BLaER1 treated with 17β-estradiol and CSF1 and Interleukin-3, amounts not matched to agents 10 nM and 100 nM (cell line): ENCODE measurements around the gene TTYH1.

ENCODE experiments used
- H3K27ac ChIP-seq, 11 experiments: shearing (Covaris generic); formaldehyde crosslinking; 2 replicates each; pipeline ENCODE4 v1.8.1; 2022
- H3K27me3 ChIP-seq, 11 experiments: shearing (Covaris generic); formaldehyde crosslinking; 2 replicates each; pipeline ENCODE4 v1.8.1; 2022
- H3K36me3 ChIP-seq, 11 experiments: shearing (Covaris generic); formaldehyde crosslinking; 2 replicates each; pipeline ENCODE4 v1.8.1; 2022
- H3K4me1 ChIP-seq, 10 experiments: shearing (Covaris generic); formaldehyde crosslinking; 2 replicates each; pipeline ENCODE4 v1.8.1; 2022
- H3K4me2 ChIP-seq, 11 experiments: shearing (Covaris generic); formaldehyde crosslinking; 2 replicates each; pipeline ENCODE4 v1.8.1; 2022
- H3K4me3 ChIP-seq, 10 experiments: shearing (Covaris generic); formaldehyde crosslinking; 2 replicates each; pipeline ENCODE4 v1.8.1; 2022
- H3K9ac ChIP-seq, 11 experiments: shearing (Covaris generic); formaldehyde crosslinking; 2 replicates each; pipeline ENCODE4 v1.8.1; 2022
- H3K9me3 ChIP-seq, 11 experiments: shearing (Covaris generic); formaldehyde crosslinking; replicated peaks in 1 of 11; 2 replicates each; pipeline ENCODE4 v1.8.1; 2022
- H4K20me1 ChIP-seq, 11 experiments: shearing (Covaris generic); formaldehyde crosslinking; 2 replicates each; pipeline ENCODE4 v1.8.1; 2022
- Cebpa-rat ChIP-seq, 11 experiments: shearing (Covaris generic); IDR thresholded peaks; 2 replicates each; pipeline ENCODE4 v1.8.1; 2022

Gene TTYH1

DNA sequence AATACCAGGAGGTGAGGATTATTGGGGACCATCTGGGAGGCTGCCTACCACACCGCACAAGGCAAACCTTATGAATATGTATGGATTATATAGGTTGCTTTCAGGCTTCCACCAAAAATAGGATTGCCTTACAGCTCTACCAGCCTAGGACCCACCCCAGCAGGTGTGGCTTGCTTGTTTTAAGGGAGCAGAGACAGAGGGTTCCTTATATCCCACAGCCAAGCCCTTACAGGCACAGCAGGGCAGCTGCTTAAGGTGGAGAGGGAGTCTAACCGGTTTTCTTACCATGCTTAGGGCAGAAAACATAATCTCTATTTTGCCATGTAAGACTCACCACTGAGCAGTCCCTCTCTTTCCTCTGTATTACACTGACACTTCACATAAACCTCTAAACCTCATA, 16.1 kb upstream of the TTYH1 start:
- no peak overlapping the region for H3K27ac ChIP-seq
- no peak overlapping the region for H3K4me2 ChIP-seq
- H3K4me1 ChIP-seq = peaks cover under 1 to 23% (median 7%) of the 10 kb centered on the region in 10 experiments; a peak in 15 of 20 replicates
- H3K4me3 ChIP-seq = no peak overlapping the region
- H3K27me3 ChIP-seq = no peaks in the 10 kb centered on the region
- no peaks in the 10 kb centered on the region for H4K20me1 ChIP-seq
- no peak overlapping the region for H3K9ac ChIP-seq
- peaks cover 0 to 24% (median 6%) of the 10 kb centered on the region in 11 experiments; a peak in 10 of 22 replicates for H3K9me3 ChIP-seq
- H3K36me3 ChIP-seq = no peaks in the 10 kb centered on the region
- TF ChIP-seq Cebpa-rat (IDR thresholded peaks at IDR 0.05) = no peak

DNA sequence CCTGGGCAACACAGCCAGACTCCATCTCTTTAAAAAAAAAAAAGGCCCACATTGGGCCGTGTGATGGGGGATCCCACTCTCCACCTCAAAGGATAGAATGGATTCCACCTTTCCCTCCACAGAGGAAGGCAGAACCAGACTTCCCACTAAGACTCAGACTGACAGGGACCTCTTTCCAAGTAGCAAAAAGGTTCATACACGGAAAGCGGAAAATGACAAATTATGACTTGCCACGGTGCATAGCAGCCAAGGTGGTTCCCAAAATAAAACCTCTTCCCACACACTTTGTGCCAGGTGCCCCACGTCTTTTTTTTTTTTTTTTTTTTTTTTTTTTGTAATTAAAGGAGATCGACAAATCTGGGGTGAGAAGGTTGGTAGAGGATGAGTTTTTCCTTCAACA, 14.4 kb upstream of the TTYH1 start:
- H3K9me3 ChIP-seq = peaks cover 0 to 18% (median 6%) of the 10 kb centered on the region in 11 experiments; a peak in 9 of 22 replicates
- H3K4me2 ChIP-seq = no peak overlapping the region
- no peak overlapping the region for H3K9ac ChIP-seq
- H3K36me3 ChIP-seq = no peaks in the 10 kb centered on the region
- H3K4me3 ChIP-seq = no peak overlapping the region
- no peak overlapping the region for H3K27ac ChIP-seq
- peaks cover 0 to 14% (median 3%) of the 10 kb centered on the region in 10 experiments; a peak in 8 of 20 replicates for H3K4me1 ChIP-seq
- H3K27me3 ChIP-seq = no peaks in the 10 kb centered on the region
- TF ChIP-seq Cebpa-rat (IDR thresholded peaks at IDR 0.05) = no peak
- no peaks in the 10 kb centered on the region for H4K20me1 ChIP-seq

DNA sequence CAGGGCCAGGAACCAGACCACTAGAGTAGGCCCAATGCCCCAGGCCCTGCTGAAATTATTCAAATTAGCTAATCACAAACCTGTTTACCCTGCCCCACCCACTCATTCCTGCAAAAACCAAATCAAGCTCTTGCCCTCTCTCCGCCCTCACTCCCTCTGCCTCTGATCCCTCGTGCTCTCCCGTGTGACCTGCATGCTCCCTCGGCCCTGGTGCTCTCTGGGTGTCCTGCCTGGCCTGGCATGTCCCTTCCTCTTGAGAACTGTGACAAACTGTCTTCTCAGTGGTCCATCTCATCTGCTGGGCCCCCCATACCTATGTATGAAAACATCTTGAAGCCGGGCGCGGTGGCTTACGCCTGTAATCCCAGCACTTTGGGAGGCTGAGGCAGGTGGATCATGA, 12.2 kb upstream of the TTYH1 start:
- Histone ChIP-seq H4K20me1 (no peaks in the 10 kb centered on the region), H3K4me2 (no peak overlapping the region), H3K36me3 (no peaks in the 10 kb centered on the region), H3K4me1 (no peaks in the 10 kb centered on the region), H3K4me3 (no peak overlapping the region), H3K9me3 (peaks cover 15 to 27% (median 21%) of the 10 kb centered on the region in 11 experiments), H3K27me3 (no peaks in the 10 kb centered on the region), H3K9ac (no peak overlapping the region), H3K27ac (no peak overlapping the region)
- no peak for TF ChIP-seq Cebpa-rat (IDR thresholded peaks at IDR 0.05)

DNA sequence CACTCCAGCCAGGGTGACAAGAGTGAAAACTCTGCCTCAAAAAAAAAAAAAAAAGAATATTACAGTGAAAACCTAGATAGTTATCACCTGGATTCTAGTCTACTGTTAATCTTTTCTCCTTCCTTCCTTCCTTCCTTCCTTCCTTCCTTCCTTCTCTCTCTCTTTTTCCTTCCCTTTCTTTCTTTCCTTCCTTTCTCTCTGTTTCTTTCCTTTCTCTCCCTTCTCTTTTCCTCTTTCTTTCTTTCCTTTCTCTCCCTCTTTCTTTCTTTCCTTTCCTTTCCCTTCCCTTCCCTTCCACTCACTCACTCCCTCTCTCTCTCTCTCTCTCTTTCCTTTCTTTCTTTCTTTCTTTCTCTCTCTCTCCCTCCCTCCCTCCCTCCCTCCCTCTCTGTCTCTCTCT, 9.6 kb upstream of the TTYH1 start:
- Histone ChIP-seq H3K9ac (no peak overlapping the region), H3K4me1 (no peaks in the 10 kb centered on the region), H3K27me3 (no peaks in the 10 kb centered on the region), H3K36me3 (no peaks in the 10 kb centered on the region), H3K9me3 (peaks cover 15 to 30% (median 24%) of the 10 kb centered on the region in 11 experiments), H3K27ac (no peak overlapping the region), H4K20me1 (no peaks in the 10 kb centered on the region), H3K4me3 (no peak overlapping the region), H3K4me2 (no peak overlapping the region)
- no peak for TF ChIP-seq Cebpa-rat (IDR thresholded peaks at IDR 0.05)

DNA sequence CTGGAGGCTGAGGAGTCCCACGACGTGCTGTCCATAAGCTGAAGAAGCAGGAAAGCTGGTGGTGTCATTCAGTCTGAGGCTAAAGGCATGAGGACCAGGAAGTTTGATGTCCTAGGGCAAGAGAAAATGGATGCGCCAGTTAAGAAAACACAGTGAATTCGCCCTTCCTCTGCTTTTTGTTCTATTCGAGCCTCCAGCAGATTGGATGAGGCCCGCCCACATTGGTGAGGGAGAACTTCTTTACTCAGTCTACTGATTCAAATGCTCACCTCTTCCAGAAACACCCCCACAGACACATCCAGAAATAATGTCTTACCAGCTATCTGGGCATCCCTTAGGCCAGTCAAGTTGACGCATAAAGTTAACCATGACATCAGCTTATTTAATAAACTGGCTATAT, 7.5 kb upstream of the TTYH1 start:
- Histone ChIP-seq H4K20me1 (no peaks in the 10 kb centered on the region), H3K4me2 (no peak overlapping the region), H3K4me3 (no peak overlapping the region), H3K27me3 (no peaks in the 10 kb centered on the region), H3K9ac (no peak overlapping the region), H3K36me3 (no peaks in the 10 kb centered on the region), H3K9me3 (peaks cover 15 to 30% (median 24%) of the 10 kb centered on the region in 11 experiments), H3K27ac (no peak overlapping the region), H3K4me1 (no peaks in the 10 kb centered on the region)
- TF ChIP-seq Cebpa-rat (IDR thresholded peaks at IDR 0.05) = no peak

DNA sequence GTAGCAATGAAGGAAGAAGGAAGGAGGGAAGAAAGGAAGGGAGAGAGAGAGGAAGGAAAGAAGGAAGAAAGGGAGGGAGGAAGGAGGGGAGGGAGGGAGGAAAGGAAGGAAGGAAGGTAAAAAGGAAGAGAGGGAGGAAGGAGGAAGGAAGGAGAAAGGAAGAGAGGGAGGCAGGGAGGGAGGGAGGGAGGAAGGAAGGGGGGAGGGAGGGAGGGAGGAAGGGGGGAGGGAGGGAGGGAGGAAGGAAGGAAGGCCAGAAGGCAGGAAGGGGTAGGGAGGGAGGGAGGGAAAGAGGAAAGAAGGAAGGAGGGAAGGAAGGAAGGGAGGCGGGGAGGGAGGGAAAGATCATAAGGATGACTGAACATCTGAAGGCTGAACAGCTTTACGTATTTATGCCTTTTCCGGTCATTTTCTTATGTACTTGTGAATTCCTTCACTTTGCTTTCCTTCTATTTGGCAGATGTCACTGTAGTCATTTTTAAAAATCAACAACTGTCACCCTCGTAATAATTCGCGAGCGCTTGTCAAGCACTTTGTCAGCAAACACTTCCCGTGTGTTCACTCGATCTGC, 6.7 kb upstream of the TTYH1 start:
- H3K4me1 ChIP-seq = no peaks in the 10 kb centered on the region
- no peak overlapping the region for H3K27ac ChIP-seq
- no peaks in the 10 kb centered on the region for H4K20me1 ChIP-seq
- no peak for TF ChIP-seq Cebpa-rat (IDR thresholded peaks at IDR 0.05)
- H3K27me3 ChIP-seq = no peaks in the 10 kb centered on the region
- no peak overlapping the region for H3K4me2 ChIP-seq
- H3K4me3 ChIP-seq = no peak overlapping the region
- no peak overlapping the region for H3K9ac ChIP-seq
- peaks cover 15 to 30% (median 24%) of the 10 kb centered on the region in 11 experiments for H3K9me3 ChIP-seq
- no peaks in the 10 kb centered on the region for H3K36me3 ChIP-seq

DNA sequence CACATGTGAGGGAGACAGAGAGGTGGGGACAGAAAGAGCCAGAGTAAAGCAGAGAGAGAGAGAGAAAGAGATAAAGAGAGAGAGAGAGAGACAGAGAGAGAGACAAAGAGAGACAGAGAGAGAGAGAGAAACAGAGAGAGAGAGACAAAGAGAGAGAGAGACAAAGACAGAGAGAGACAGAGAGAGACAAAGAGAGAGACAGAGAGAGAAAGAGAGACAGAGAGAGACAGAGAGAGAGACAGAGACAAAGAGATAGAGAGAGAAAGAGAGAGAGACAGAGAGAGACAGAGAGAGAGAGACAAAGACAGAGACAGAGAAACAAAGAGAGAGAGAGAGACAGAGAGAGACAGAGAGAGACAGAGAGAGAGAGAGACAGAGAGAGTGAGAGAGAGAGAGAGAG, 4.2 kb upstream of the TTYH1 start:
- TF ChIP-seq Cebpa-rat (IDR thresholded peaks at IDR 0.05) = no peak
- no peak overlapping the region for H3K4me3 ChIP-seq
- H3K4me1 ChIP-seq = peaks cover 7 to 16% (median 15%) of the 10 kb centered on the region in 10 experiments; a peak in 19 of 20 replicates
- peaks cover 6 to 19% (median 16%) of the 10 kb centered on the region in 11 experiments for H3K27me3 ChIP-seq
- no peak overlapping the region for H3K27ac ChIP-seq
- H3K4me2 ChIP-seq = no peak overlapping the region
- no peaks in the 10 kb centered on the region for H3K36me3 ChIP-seq
- no peaks in the 10 kb centered on the region for H4K20me1 ChIP-seq
- H3K9ac ChIP-seq = no peak overlapping the region
- peaks cover 15 to 30% (median 24%) of the 10 kb centered on the region in 11 experiments for H3K9me3 ChIP-seq

DNA sequence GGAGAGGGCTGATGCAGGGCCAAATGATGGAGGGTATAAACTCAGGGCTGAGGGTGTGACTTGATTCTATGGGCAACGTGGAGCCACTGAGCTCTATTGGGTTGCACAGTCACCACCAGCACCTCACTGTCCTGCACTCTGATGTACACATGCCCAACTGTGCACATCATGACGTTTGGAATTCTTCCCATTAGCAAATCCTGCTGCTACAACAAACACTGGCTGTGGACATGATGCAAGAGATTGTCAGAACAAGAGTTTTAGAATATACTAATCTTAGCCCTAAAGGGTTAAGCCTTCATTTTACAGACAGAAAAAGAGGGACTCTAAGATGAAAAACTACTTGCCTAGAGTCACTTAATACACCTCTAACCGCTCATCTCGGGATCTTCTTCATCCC, 2.4 kb upstream of the TTYH1 start:
- Histone ChIP-seq H3K9me3 (peaks cover 7 to 13% (median 11%) of the 10 kb centered on the region in 11 experiments), H3K27me3 (peaks cover 11 to 27% (median 21%) of the 10 kb centered on the region in 11 experiments), H3K9ac (no peak overlapping the region), H4K20me1 (no peaks in the 10 kb centered on the region), H3K27ac (no peak overlapping the region), H3K4me3 (no peak overlapping the region), H3K36me3 (no peaks in the 10 kb centered on the region), H3K4me1 (peaks cover 20 to 34% (median 33%) of the 10 kb centered on the region in 10 experiments), H3K4me2 (no peak overlapping the region)
- no peak for TF ChIP-seq Cebpa-rat (IDR thresholded peaks at IDR 0.05)

DNA sequence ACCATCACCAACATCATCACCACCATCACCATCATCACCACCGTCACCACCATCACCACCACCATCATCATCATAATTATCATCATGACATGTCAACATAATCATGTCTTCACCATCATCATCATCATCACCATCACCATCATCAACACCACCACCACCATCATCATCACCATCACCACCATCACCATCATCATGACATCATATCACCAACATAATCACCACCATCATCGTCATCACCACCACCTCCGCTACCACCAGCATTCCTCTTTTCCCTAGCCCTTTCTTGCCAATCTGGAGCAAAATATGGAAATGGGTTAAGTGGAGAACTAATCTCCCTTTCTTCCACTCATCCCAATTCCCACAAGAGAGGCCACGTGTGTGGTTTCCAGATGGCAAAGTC, 1.1 kb upstream of the TTYH1 start:
- H3K27ac ChIP-seq = no peak overlapping the region

More for the DNA sequence above, 1.1 kb upstream of the TTYH1 start:
- Histone ChIP-seq H3K36me3 (no peaks in the 10 kb centered on the region), H3K4me3 (no peak overlapping the region), H3K9me3 (peaks cover 0 to 4% (median 2%) of the 10 kb centered on the region in 11 experiments; a peak in 15 of 22 replicates), H3K4me1 (peaks cover 32 to 47% (median 45%) of the 10 kb centered on the region in 10 experiments), H3K9ac (no peak overlapping the region), H3K27me3 (peaks cover 11 to 27% (median 21%) of the 10 kb centered on the region in 11 experiments), H4K20me1 (no peaks in the 10 kb centered on the region), H3K4me2 (peak overlapping the region in 4 of 11 experiments; percentile 81 to 100 (median 99); a peak in 6 of 22 replicates)
- no peak for TF ChIP-seq Cebpa-rat (IDR thresholded peaks at IDR 0.05)
